Astrocyte (in vitro differentiated cells and primary cell): Measurements from ENCODE around the gene CYP1B1. TPM values are rescaled to one million over a fixed set of nuclear protein-coding genes. Genes with fewer than 3 reads are reported as not detected.

Source experiments
- DNase-seq: peaks from one replicate; pipeline ENCODE4 v3.0.0-alpha.2; 2010; ENCODE audit warnings: low read depth
- FAIRE-seq: peaks from 2 replicates; lab custom pipeline; 2011; peaks lifted over from hg19 to GRCh38; lab: Jason Lieb, UNC
- H2AFZ ChIP-seq: 2 replicates; pipeline ENCODE4 v1.6.0; 2012; ENCODE audit warnings: low read depth, low read length, inconsistent platforms
- H3K27ac ChIP-seq: 2 replicates; pipeline ENCODE4 v1.5.1; 2011; ENCODE audit warnings: low read depth, low read length, inconsistent platforms
- H3K27me3 ChIP-seq: 2 replicates; pipeline ENCODE4 v1.6.0; 2011; ENCODE audit warnings: low read length, inconsistent platforms; ENCODE audit not compliant: insufficient read depth
- H3K36me3 ChIP-seq: 2 replicates; pipeline ENCODE4 v1.5.1; 2011; ENCODE audit warnings: low read length, inconsistent platforms; ENCODE audit not compliant: insufficient read depth
- H3K4me1 ChIP-seq: 2 replicates; pipeline ENCODE4 v1.5.1; 2011; ENCODE audit warnings: low read length, inconsistent platforms; ENCODE audit not compliant: insufficient read depth
- H3K4me2 ChIP-seq: 2 replicates; pipeline ENCODE4 v1.6.0; 2012; ENCODE audit warnings: low read length, inconsistent platforms
- H3K4me3 ChIP-seq: 2 replicates; pipeline ENCODE4 v1.5.1; 2011; ENCODE audit warnings: low read depth, mild to moderate bottlenecking, low read length, inconsistent platforms; ENCODE audit not compliant: insufficient read depth
- H3K79me2 ChIP-seq: 2 replicates; pipeline ENCODE4 v1.6.0; 2012; ENCODE audit warnings: mild to moderate bottlenecking, low read length, inconsistent platforms; ENCODE audit not compliant: insufficient read depth
- H3K9ac ChIP-seq: 2 replicates; pipeline ENCODE4 v1.6.0; 2012; ENCODE audit warnings: mild to moderate bottlenecking, low read length, inconsistent platforms
- H3K9me3 ChIP-seq: 2 replicates; pipeline ENCODE4 v1.5.1; 2012; ENCODE audit warnings: low read depth, mild to moderate bottlenecking, low read length, inconsistent platforms; ENCODE audit not compliant: insufficient read depth
- H4K20me1 ChIP-seq: 2 replicates; pipeline ENCODE4 v1.6.0; 2012; ENCODE audit warnings: low read length, inconsistent platforms; ENCODE audit not compliant: insufficient read depth
- H3K27ac Mint-ChIP-seq: one replicate; pipeline ENCODE4 v1.8.0; 2021; ENCODE audit warnings: mild to moderate bottlenecking, mixed read lengths; ENCODE audit not compliant: unreplicated experiment
- H3K27me3 Mint-ChIP-seq: one replicate; pipeline ENCODE4 v1.8.0; 2021; ENCODE audit warnings: low read depth, mixed read lengths; ENCODE audit not compliant: unreplicated experiment
- H3K36me3 Mint-ChIP-seq: one replicate; pipeline ENCODE4 v1.8.0; 2021; ENCODE audit warnings: low read depth, mixed read lengths; ENCODE audit not compliant: unreplicated experiment
- H3K4me1 Mint-ChIP-seq: one replicate; pipeline ENCODE4 v1.8.0; 2021; ENCODE audit warnings: low read depth, mixed read lengths; ENCODE audit not compliant: unreplicated experiment
- H3K4me3 Mint-ChIP-seq: one replicate; pipeline ENCODE4 v1.8.0; 2021; ENCODE audit warnings: mild to moderate bottlenecking, moderate library complexity, mixed read lengths; ENCODE audit not compliant: unreplicated experiment
- H3K9me3 Mint-ChIP-seq: one replicate; pipeline ENCODE4 v1.8.0; 2021; ENCODE audit warnings: mild to moderate bottlenecking, mixed read lengths; ENCODE audit not compliant: unreplicated experiment
- CTCF ChIP-seq: IDR thresholded peaks from 2 replicates; pipeline ENCODE4 v1.5.1; 2011; ENCODE audit warnings: low read depth, mild to moderate bottlenecking, inconsistent platforms, low read length, moderate library complexity; ENCODE audit not compliant: insufficient read depth
- EZH2 ChIP-seq: IDR thresholded peaks from 2 replicates; pipeline ENCODE4 v1.6.1; 2012; ENCODE audit warnings: mild to moderate bottlenecking, low read length, inconsistent platforms; ENCODE audit not compliant: insufficient read depth
- total RNA-seq: library from RNA; stranded (reverse); gene quantifications from 2 replicates; pipeline ENCODE4 v1.2.1, GENCODE V29; 2021

Gene CYP1B1
- total RNA-seq, 1 donor from 2014 or later = 12.9 TPM

DNA sequence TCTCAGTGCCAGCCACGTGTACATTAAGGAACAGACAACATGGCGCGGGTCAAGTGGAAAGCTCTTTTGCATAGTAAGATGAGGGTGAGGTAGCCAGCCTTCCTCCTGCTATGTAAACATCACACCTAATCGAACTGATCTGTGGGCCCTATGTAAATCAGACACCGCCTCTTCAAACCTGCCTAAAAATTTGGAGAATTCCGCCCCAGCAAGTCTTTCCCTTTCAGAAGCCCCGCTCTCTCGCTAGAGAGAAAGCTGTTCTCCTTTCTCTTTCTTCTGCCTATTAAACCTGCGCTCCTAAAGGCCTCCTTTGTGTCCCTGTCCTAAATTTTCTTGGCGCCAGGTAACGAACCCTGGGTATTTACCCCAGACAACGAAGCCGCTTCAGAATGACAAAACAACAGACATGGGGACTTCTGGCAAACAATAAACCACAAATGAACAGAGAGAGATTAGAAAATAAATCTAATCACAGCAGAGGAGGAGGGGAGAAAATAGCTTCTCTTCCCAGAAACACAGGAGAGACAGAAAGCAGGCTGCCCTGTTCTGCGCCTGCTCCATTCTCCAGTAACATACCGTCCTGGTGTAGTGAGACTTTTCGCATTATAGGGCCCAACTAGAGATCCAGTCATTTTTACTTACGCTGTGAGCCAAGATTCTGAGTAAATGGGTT lies 31.9 kb upstream of the CYP1B1 start:
- H3K36me3 Mint-ChIP-seq = no peaks in the 10 kb centered on the region
- H3K9me3 Mint-ChIP-seq = peaks cover 18% of the 10 kb centered on the region
- peaks cover 19% of the 10 kb centered on the region for H3K4me1 Mint-ChIP-seq
- H3K27ac ChIP-seq = no peak overlapping the region
- peaks cover 6% of the 10 kb centered on the region for H3K27me3 Mint-ChIP-seq
- H3K36me3 ChIP-seq = no peaks in the 10 kb centered on the region
- no peaks in the 10 kb centered on the region for H3K27me3 ChIP-seq
- H3K27ac Mint-ChIP-seq = peak overlapping the region; percentile 72
- H3K9me3 ChIP-seq = no peaks in the 10 kb centered on the region
- H3K4me1 ChIP-seq = peaks cover 12% of the 10 kb centered on the region
- no peak overlapping the region for H3K4me2 ChIP-seq
- no peaks in the 10 kb centered on the region for H4K20me1 ChIP-seq
- TF ChIP-seq EZH2 (no peak), CTCF (no peak)
- no peaks in the 10 kb centered on the region for H3K79me2 ChIP-seq
- no peak overlapping the region for H2AFZ ChIP-seq
- H3K4me3 ChIP-seq = no peak overlapping the region
- no peak overlapping the region for H3K4me3 Mint-ChIP-seq
- no peak overlapping the region for H3K9ac ChIP-seq
- DNase-seq (no peak), FAIRE-seq (no peak)

DNA sequence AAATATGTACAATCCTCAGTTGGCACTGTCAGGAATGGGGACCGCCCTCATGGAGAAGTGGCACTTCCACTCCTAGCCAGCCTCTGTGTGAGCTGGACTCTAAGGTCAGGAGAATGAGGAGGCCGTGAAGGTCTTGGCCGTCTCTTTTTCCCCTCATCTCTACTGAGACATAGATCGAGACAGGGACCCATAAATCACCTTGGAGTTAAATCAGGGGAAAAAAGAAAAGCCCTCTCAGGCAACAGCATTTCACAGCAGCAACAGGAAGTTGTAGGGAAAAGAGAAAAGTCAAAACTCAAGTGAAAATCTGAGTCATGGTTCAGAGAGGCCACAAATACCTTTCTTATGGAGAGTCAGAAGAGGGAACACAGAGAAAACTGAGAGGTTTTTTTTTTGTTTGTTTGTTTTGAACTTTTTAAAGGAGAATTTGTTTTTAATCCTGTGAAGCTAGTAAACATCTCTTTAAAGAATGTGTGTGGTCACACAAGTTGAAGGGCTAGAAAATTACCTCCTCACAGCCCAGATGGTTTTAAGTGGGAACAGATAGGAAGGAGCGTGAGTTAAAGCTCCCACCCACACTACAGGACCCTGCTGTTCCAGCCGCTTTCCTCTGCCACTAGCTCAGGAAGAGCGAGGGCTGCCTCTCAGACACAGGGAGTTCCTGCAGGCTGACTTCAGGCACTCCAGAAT lies 30.6 kb upstream of the CYP1B1 start:
- peaks cover 12% of the 10 kb centered on the region for H3K4me1 ChIP-seq
- peak overlapping the region; percentile 86 for H3K27ac ChIP-seq
- no peaks in the 10 kb centered on the region for H4K20me1 ChIP-seq
- no peaks in the 10 kb centered on the region for H3K27me3 ChIP-seq
- Mint-ChIP-seq H3K4me3 (peak overlapping the region; percentile 45), H3K27ac (peak overlapping the region; percentile 97), H3K27me3 (peaks cover 4% of the 10 kb centered on the region), H3K4me1 (peaks cover 16% of the 10 kb centered on the region), H3K9me3 (peaks cover 14% of the 10 kb centered on the region), H3K36me3 (no peaks in the 10 kb centered on the region)
- no peaks in the 10 kb centered on the region for H3K36me3 ChIP-seq
- H2AFZ ChIP-seq = peak overlapping the region; percentile 86
- H3K4me3 ChIP-seq = peak overlapping the region; percentile 26
- H3K9ac ChIP-seq = peak overlapping the region; percentile 70
- TF ChIP-seq EZH2 (no peak), CTCF (no peak)
- H3K9me3 ChIP-seq = no peaks in the 10 kb centered on the region
- FAIRE-seq (no peak), DNase-seq (peak; percentile 76)
- peak overlapping the region; percentile 77 for H3K4me2 ChIP-seq
- H3K79me2 ChIP-seq = no peaks in the 10 kb centered on the region

DNA sequence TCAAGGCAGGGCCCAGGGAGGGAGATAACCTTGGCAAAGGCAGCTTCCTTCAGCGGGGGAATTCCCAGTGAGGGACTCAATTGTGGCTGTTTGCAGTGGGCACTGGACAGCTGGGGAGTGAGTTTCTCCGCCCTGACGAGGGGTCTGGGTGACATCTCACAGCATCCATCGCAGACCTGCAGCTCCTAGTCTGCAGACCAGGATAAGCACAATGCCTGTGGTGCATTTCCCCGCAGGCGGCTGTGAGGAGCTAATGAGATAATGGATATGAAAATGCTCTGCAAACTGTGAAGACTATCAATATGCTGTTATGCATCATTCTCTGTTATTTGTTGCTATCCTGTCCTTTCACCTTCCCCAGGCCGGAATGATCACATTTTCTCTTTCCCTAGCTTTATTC lies 30.0 kb upstream of the CYP1B1 start:
- no peak for TF ChIP-seq CTCF
- no peak for TF ChIP-seq EZH2
- H3K4me1 ChIP-seq = peaks cover 12% of the 10 kb centered on the region

More for the DNA sequence above, 30.0 kb upstream of the CYP1B1 start:
- Histone ChIP-seq H3K79me2 (no peaks in the 10 kb centered on the region), H3K27me3 (no peaks in the 10 kb centered on the region), H3K4me3 (no peak overlapping the region), H3K9me3 (no peaks in the 10 kb centered on the region), H3K9ac (peak overlapping the region; percentile 70), H2AFZ (no peak overlapping the region), H3K27ac (peak overlapping the region; percentile 86), H4K20me1 (no peaks in the 10 kb centered on the region), H3K4me2 (peak overlapping the region; percentile 77), H3K36me3 (no peaks in the 10 kb centered on the region)
- H3K36me3 Mint-ChIP-seq = no peaks in the 10 kb centered on the region
- FAIRE-seq (no peak), DNase-seq (no peak)
- peaks cover 16% of the 10 kb centered on the region for H3K4me1 Mint-ChIP-seq
- H3K27ac Mint-ChIP-seq = peak overlapping the region; percentile 97
- H3K4me3 Mint-ChIP-seq = no peak overlapping the region
- peaks cover 8% of the 10 kb centered on the region for H3K9me3 Mint-ChIP-seq
- H3K27me3 Mint-ChIP-seq = peaks cover 4% of the 10 kb centered on the region
